Ramos (cell line): ENCODE measurements around the gene COL6A5.
"Not testable (repeated sequence)": the region's sequence is repeated elsewhere in the genome, so short reads cannot be mapped to it uniquely, and the experiment has no call there.

Source experiments
- in situ Hi-C: fragments of 300-500 bp; cut with MboI; formaldehyde crosslinking; loops from one replicate; pipeline ENCODE4 v1.14.3; 2022; ENCODE audit warnings: low sequenced_read_pairs; ENCODE audit not compliant: unreplicated experiment

Gene COL6A5

DNA sequence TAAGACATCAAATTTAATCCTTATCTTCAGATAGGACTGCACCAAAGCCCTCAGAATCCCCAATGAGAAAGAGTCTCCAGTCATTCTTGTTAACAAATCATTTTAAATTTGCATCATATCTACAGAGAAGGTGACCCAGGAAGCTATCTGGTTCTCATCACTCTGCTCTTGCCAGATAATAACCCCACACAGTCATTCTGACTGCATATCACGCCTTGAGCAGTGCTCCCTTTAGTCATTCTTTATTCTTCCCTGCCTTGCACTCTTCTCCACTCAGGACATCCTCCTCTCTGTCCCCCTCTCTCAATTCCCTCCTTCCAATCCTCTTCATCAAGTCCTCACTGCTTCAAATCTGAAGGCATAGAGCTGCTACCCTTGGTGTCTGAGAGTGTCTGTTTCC lies 87.8 kb downstream of the COL6A5 start:
- in situ Hi-C loops, result no loop called here

DNA sequence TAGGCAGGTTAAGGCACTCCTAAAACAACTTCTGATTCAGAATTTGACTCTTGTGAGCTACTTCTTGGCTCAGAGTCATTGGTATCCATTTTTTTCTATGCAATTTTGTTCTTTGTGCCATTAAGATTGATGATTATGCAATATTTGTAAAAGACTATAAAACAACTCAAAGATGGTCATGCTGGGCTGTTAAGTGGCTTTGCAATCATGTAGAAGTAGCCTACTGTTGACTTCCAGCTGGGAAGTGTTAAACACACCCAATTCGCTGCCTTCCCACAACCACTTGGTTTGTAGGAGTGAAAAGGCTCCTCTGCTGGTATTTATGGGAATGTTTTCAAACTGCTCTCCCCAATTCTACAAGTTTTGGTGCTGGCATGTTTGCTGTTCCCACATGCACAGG lies 96.8 kb downstream of the COL6A5 start:
- in situ Hi-C loops, result no loop called here

DNA sequence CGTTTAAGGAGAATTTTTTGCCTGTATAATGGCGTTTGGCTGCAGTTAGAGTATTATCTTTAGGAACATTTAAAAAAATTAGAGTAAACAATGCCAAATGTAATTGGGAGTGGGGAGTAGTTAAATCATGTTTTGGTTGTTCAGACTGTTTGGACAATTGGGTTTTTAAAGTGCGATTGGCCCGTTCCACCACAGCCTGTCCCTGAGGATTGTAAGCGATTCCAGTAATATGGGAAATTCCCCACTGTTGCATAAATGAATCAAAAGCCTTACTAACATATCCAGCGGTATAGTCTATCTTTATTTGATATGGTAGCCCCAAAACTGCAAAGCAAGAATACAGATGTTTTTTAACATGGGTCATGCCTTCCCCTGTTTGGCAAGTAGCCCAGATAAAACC lies 101.4 kb downstream of the COL6A5 start:
- in situ Hi-C loops, result not testable (repeated sequence)

DNA sequence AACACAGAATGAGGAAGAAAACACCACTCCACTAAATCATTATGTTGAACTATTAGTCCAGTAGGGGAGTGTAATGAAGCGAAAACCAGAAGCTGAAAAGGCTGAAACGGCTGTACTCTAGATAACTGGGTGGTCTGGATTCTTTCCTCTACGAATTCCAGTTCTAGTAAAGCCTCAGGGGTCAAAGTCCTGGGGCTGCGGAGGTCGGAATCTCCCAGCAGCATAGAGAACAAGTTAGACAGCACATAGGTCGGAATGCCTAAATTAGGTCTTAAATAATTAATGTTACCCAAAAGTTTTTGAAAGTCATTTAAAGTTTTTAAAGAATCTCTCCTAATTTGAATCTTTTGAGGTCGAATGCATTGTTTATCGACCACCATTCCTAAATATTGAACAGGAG lies 102.7 kb downstream of the COL6A5 start:
- in situ Hi-C loops, result not testable (repeated sequence)

DNA sequence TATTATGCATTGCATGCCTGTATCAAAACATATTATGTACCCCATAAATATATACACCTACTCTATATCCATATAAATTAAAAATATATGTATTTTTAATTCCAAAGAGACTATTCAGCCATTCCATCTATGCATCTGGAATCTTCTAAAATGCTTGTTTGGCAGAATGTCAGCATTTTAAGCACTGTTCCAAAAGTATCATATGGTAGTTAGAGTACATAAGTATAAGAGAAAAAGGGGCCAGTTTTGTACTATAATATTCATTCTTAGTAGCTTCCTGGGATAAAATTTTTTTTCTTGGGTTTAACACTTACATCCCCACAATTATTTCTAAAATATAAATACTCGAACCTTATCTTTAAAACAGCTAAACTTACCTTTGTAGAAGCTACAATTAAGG lies 111.1 kb downstream of the COL6A5 start:
- in situ Hi-C loops, result no loop called here

DNA sequence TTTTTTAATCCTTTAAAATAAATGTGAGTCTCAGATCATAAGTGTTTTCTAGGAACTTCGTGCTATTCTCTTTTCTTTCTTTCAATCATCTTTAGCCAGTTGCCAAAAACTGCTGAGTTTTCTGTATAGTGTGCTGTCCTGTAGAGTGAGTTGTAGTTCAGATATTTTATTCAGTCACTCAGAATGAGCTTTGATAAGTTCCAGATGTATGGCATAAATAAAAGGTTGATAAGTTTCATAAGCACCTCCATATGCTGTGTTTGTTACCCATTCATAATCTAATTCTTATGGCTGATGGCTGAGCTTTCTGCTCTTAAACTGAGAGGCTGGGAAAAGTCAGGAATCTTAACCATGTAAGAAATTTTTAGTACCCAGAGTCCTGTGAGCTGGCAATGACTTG lies 112.2 kb downstream of the COL6A5 start:
- in situ Hi-C loops, result no loop called here

DNA sequence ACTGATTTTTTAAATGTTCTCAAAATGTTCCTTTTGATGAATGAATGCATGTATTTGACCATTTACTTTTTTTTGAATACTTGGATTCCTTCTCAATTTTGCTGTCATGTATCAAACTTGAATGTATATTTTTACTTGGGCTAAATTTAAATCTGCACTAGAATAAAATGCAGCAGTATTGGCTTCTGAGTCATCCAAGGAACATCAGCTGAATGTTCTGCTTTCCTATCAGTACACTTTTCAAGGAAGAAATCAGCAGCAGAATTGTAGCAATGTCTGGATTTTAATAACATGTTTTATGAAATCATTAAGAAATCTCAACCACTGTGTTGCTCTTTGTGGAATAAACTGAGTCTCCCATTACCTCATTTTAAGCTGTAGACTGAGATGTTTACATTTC lies 114.5 kb downstream of the COL6A5 start:
- in situ Hi-C loops, result no loop called here

DNA sequence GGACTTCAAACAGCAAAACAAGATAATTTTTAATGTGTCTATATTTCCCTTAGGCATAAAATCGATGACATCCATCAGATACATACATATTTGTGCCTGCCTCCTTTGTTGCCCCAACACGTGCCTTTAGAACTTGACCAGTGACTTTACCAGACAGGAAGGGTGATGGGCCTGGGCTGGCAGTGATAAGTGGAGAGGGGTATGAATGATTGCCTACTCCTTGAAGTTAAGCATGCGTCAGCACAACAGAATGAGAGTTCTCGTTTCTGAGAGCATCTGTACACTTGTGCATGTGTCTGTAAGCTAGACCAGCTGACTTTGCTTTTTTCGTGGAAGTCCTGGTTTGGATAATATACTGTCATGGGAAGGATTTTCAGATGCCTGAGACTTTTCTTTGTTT lies 116.6 kb downstream of the COL6A5 start:
- in situ Hi-C loops, result no loop called here

DNA sequence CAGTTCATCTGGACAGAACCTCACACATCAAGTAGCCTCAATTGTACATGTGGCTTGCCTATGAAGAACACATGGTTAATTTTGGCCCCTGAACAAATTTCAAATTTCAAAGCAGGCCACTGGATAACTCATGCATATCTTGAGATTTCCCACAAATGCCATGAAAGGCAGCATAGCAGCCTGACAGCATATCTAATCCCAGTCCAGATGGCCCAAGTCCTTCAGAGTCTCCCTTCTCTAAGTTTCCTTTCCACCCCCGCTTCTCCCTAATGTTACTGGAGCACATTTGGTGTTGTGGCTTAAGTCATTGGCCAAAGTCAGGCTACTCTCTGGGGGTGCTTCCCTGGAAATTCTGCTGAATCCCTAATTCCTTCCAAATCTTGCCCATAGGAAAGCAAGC lies 117.7 kb downstream of the COL6A5 start:
- in situ Hi-C loops, result no loop called here

DNA sequence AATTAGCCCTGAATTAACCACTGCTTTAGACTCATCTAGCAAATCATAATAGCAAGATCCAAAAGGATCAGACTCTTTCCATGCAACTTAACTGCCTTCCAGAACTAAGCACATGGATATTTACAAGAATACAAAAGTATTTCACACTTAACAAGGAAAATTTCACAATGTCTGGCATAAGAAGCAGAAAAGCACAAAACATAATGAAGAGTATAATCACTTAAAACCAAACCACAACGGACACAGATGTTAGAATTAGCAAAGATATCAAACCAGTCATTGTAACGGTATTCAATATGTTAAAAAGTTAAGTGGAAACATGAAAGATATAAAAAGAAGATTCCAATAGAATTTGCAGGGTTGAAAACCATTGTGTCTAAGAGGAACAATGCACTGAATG lies 120.0 kb downstream of the COL6A5 start:
- in situ Hi-C loops, result no loop called here

DNA sequence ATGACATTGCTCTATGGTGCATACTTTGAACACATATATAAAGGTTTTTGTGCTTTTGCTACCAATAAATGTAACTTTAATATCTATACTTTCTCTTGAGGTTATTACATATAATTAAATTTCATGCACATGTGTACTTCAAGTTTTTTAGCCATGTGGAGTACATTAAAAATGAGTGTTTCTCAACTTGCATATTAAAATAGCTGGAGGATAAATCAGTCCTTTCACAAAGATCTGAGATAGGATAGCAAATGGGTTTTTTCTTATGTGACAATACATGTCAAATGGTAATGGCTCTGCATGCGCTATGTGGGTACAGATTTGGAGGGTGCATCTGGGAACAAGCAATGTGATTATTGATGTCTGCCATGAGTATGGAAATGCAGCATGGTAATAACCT lies 122.8 kb downstream of the COL6A5 start:
- in situ Hi-C loops, result no loop called here

DNA sequence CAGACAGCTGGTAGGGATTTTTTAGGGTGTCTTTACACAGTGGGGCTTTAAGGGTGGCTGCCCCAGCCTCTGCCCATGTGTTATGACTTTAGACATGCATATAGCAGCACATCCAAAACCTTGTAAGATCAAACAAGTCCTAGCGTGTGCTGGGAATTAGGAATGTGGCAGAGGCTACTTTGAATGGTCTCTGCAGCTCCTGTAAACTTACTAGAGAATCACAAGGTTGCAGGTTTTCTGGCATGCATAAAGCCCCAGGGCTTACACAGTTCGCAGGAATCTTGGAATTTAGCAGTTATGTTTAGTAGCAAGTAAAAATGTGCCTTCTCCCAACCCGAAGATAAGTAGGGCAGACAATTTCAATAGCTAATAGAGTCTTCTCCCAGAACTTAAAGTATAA lies 124.7 kb downstream of the COL6A5 start:
- in situ Hi-C loops, result no loop called here

DNA sequence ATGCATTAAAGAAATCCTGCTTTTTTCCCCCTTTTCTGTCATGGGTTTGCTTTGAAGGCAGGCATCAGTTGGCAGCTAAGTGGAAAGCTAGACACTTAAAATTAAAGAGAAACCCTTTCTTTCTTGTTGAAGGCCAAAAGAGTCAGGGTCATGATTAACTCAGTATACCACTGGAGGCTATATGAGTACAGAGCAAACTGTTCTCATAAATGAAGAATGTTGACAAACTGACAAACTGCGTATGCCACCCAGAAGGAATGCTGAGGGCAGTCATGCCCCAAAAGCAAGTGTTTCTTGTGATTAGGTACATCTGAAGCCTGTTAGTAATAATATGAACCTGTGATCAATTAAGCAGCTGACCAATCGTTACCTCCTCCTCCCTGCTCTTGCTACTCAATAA lies 127.9 kb downstream of the COL6A5 start:
- in situ Hi-C loops, result no loop called here

DNA sequence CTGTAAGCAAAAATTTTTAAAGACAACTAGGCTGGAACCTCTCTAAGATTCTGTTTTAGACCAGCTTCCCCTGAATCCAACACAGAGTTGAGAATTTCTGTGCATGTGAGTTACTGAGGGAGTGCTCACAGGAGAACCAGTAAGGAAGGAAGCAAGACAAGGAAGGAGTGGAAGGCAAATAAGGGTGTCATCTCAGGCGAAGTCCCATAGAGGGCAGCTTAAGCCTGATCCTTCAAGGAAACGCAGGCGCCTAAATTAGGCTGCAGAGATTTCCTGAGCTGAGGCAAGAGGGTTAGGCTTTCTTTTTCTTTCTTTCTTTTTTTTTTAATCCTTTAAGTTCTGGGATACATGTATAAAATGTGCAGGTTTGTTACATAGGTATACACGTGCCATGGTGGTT lies 135.3 kb downstream of the COL6A5 start:
- in situ Hi-C loops, result no loop called here

DNA sequence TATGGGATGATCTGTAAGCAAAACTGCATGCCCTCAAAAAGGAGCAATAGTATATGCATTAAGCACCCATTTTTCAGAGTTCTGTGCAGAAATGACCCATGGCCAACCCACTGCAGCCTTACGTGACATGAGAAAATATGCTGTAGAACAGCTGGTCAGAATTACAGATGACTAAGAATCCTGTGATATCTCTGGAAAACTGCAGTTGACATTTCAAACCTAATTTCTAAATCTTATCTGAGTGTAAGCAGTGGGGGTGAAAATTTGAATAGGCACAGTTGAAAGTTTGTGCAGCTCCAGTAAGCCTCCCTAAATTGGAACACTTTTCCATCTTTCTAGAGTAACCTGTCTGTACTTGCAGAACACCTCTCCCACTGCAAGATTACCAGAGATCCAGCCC lies 142.8 kb downstream of the COL6A5 start:
- in situ Hi-C loops, result no loop called here

DNA sequence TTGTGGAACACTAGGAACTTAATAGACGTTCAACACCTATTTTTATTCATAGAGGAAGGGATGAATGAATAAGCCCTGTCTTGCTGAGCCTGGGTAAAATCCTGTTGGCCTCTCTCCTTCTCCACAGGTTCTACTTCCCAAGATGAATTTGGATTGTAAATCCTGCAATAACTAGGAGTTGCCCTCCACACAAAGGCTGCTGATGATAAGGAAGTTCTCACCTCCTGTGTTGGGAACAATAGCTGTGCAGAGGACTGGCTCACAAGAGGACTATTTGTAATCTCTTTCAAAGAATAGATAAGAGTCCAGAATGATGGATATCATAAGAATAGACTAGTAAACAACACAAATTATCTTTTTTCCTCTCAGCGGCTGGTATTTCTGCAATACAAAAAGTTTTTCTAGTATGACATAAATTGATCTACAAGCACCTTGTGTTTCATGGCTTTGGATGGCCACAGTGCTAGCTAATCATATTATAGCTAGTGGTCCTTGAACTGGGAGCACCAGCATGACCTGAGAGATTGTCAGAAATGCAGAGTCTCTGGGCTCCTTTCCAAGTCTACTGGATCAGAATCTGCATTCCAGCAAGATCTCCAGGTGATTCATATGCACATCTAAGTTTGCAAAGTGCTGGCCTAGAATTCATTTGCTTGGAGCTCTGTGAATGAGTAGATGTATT lies 143.4 kb downstream of the COL6A5 start:
- in situ Hi-C loops, result no loop called here

DNA sequence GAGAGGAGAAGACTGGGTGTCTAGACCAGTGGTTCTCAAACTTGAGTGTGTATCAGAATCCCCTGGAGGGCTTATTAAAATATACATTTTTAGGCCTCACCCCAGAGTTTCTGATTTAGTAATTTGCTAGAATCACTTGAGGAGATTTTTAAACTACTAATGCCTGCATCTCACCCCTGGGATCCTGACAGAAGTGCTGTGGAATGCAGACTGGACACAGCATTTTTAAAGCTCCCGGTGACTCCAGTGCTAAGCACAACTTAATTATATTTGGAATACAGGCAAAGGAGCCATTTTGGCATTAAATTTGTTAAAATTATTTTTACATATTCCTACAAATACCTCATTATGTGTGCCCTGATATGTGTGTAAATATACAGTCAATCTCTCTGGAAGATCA lies 144.8 kb downstream of the COL6A5 start:
- in situ Hi-C loops, result no loop called here

DNA sequence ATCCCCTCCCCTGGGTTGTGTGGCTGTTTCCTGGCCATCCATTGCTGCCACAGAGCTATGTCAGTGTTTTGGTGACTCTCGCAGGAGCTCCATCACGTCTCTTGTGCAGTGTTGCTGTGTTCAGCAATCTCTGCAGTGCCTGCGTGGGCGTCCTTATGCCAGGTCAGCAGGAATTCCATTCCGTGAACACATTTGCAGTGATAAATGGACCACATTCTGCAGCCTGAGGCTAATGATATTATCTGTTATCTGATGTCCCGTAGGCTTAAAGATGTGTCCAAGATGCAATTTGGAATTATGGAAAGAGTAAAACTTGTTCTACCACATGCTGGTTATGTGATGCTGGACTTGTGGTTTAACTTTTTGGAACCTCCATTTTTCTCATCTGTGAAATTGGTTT lies 146.0 kb downstream of the COL6A5 start:
- in situ Hi-C loops, result no loop called here

DNA sequence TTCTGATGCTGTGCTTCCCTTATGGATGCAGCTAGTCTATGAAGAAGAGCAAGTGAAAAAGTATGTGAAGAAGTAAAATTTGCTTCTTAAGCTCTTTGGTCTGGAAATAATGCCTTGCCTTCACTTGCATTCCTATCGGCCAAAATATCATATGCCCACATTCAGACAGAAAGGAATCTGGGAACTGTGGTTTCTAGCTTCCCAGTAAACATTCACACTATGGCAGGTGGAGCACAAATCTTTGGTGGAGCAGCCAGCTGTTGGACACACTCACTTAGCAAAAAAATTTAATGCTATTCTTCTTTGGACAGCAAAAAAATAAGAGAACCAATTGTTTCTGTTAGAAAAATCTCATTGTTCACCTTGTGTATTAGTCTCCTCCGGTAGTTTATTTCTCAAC lies 159.2 kb downstream of the COL6A5 start:
- in situ Hi-C loops, result no loop called here

DNA sequence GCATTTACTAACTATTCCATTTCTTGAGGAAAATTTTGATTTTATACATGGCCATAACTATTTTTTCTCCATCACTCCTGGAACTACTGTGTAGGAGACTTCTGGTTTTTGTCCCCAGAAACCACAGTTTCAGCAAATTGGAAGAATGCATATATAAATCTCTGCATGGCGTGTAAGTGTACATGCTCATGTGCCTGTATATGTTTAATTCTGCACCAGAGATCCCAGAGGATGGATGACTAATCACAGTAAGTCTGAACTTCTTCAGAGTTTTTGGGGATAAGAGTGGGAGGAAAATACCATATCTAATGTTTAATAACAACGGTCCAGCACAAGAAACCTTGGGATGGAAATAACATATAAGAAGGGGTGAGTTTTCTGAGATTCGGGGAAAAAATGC lies 160.6 kb downstream of the COL6A5 start:
- in situ Hi-C loops, result no loop called here

DNA sequence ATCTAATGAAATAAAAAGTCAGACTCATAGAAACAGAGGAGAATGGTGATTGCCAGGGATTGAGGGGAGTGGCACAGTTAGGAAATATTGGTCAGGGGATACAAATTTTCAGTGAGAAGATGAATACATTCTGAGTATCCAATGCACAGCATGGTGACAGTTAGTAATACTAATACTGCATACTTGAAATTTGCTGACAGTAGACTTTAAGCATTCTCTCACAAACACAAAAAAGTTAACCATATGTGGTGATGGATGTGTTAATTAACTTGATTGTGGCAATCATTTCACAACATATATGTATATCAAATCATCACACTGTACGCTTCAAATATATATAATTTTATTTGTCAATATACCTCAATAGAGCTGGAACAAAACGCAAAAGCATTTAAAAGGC lies 162.3 kb downstream of the COL6A5 start:
- in situ Hi-C loops, result no loop called here

DNA sequence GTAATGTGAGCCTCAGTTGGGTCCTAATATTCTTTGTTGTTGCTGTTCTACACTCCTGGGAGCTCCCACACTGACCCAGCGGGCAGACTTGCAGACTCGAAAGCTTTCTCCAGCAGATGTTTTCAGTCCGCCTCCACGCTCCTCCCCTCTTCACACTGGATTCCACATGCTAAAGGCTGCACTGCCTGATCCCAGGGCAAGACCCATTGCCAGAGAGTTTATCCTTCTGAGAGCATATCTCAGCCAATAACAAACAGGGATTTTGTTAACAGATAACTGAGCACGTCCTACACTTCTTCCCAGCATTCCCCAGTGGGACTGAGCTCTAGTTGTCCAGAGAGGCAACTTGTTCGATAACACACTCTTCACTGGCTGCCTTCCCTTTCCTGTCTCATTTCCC lies 163.5 kb downstream of the COL6A5 start:
- in situ Hi-C loops, result no loop called here

DNA sequence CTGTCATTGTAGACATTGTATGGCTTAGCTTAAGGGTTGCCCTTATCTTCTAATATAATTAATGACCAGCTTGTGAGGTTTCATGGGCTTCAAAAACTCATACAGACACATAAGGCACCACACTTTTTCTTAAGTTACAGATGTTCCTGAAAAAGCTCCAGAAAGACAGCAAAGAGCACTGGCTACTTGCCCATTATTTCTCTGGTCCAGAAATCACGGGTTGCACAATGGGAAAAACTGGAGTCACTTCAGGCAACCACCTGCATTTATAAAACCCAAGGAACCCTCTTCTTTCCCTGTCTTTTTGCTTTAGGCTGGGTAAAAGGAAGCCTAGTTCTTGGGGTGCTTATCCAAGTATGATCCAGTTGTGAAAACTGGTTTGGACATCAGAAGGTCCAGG lies 169.2 kb downstream of the COL6A5 start:
- in situ Hi-C loops, result no loop called here
